ENCODE measurements around the gene CPNE1.

Gene CPNE1

DNA sequence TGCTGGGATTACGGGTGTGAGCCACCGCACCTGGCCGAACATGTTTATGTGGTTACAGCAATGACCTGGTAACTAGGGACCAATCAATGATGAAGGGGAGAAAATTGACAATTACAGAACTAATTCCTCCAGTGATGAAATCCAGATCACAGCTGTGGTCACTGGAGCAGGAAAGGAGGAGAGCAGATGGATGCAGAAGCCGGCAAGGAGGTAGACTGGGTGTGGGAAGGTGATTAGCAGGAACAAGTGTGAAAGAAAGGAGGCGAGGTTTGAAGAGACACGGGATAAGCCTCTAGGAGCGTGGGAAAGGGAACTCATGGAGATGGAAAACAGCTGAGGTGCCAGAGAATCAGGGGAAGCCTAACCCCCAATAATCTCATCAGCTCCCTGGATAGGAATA lies 66.2 kb downstream of the CPNE1 start:
- DNase-seq = no peak

DNA sequence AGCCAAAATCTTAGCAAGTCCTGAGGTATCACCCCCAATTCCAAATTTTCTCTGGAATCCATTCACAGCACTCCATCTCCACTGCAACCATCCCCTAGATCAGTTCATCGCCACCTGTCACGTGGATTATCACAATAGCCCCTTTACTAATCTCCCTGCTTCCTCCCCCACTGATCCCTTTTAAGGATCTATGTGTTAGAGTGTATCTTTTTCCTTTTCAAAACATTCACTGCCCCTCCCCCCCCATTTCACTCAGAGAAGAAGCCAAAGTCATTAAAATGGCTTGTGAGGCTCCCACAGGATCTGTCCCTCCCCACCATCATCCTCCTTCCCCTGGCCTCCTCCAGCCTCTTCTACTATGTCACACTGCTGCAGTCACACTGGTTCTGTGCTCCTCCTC lies 67.5 kb downstream of the CPNE1 start:
- no peak for DNase-seq

DNA sequence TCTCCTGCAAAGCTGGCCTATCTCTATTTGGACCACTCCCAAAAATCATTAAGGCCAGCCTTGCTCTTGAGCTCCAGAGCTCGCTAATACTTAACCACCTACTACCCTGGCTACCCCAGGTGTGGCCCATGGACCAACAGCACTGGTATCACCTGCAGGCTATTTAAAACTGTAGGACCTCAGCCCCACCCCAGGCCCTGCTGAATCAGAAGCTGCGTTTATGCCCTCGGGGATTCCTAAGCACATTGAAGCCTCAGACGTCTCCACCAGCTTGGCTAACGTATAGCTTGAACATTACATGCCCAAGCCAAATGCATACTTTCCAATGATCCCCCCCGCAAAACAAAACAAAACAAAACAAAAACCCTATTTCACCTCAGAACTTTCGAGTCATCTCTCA lies 68.8 kb downstream of the CPNE1 start:
- no peak for DNase-seq

DNA sequence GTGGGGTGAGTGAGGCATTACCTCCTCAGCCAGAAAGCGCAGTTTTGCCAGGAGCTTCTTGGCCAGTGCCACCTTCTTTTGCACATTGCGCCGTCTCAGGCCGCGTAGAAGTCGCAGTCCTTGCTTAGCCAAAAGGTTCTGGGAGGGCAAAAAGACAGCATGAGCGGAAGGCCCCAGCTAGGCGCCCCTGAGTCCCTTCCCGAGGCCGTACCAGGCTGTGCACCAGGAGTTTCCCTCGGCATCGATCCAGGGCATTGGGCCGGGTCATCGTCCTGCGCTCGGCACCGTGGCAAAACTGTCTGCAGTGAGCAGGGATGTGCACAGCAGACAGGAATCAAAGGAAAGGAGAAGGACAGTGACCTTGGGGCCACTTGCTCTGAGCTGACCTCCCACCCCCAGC lies 69.2 kb downstream of the CPNE1 start:
- no peak for DNase-seq

DNA sequence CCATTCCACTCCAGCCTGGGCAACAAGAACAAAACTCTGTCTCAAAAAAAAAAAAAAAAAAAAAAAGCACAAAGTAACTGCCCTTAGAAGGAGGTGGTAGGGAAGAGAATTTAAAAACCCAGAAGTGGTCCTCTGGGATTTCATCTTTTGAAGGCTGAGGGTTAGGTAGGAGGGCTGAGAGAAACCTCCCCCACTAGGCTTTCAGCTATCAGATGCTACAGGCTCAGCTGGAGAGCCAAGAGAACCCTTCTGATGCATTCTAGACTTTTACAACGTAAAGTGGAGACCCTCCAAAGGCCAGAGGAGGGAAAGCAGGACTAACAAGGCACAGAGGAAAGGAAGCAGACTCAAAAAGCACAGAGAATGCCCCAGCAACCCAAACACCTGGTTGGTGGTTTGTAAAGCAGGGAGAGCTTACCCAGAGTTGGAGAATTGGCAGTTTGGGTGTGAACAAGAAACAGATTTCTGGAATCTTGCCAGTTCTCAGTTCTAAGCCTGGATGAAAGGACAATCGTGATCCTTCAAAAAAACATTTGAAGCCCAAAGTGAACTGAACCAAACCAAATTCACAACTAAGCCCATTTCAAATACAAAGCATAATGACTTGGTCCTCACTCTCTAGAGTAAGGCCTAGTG lies 72.2 kb downstream of the CPNE1 start:
- no peak for DNase-seq

DNA sequence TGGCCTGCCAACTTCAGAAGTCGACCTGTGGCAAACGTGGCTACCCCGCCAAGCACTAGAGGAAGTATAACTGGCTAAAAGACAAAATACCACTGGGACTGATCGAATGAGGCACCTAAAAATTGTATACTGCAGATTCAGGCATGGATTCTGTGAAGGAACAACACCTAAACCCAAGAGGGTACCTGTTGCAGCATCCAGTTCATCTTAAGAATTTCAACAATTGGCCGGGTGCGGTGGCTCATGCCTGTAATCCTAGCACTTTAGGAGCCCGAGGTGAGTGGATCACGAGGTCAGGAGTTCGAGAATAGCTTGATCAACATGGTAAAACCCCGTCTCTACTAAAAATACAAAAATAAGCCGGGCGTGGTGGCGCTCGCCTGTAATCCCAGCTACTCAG lies 76.3 kb downstream of the CPNE1 start:
- DNase-seq = no peak

DNA sequence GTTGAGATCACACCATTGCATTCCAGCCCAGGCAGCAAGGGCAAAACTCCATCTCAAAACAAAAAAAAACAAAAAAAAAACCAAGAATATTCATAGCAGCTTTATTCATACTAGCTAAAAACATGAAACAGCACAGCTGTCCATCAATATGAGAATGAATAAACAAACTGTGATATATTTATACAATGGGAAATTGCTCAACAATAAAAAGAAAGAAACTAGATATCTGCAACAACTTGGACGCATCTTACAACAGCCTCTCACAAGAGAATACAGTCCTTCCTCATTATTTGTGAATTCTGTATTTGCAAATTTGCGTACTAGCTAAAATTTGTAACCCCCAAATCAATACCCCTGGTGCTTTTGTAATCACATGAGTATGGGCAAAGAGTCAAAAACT lies 77.3 kb downstream of the CPNE1 start:
- DNase-seq = no peak

DNA sequence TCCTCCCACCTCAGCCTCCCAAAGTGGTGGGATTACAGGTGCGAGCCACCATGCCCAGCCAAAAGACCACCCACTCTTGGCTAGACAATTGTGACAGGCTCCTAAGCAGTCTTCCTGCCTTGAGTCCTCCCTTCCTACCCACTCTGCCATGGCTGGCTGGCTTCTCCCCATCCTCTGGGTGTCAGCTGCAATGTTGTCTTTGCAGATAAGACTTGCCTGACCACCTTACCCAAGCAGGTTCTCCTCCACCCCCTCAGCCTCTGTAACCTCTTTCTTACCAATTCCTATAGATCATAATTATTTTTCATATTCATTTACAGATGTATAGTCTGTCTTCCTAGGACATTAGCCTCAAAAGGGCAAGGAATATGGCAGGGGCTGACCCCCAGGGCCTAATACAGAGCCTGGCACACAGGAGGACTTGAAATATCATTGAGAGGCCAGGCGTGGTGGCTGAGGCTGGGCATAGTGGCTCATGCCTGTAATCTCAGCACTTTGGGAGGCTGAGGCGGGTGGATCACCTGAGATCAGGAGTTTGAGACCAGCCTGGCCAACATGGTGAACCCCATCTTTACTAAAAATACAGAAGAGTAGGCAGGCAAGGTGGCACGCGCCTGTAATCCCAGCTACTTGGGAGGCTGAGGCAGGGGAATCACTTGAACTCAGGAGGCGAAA lies 77.8 kb downstream of the CPNE1 start:
- DNase-seq = no peak

DNA sequence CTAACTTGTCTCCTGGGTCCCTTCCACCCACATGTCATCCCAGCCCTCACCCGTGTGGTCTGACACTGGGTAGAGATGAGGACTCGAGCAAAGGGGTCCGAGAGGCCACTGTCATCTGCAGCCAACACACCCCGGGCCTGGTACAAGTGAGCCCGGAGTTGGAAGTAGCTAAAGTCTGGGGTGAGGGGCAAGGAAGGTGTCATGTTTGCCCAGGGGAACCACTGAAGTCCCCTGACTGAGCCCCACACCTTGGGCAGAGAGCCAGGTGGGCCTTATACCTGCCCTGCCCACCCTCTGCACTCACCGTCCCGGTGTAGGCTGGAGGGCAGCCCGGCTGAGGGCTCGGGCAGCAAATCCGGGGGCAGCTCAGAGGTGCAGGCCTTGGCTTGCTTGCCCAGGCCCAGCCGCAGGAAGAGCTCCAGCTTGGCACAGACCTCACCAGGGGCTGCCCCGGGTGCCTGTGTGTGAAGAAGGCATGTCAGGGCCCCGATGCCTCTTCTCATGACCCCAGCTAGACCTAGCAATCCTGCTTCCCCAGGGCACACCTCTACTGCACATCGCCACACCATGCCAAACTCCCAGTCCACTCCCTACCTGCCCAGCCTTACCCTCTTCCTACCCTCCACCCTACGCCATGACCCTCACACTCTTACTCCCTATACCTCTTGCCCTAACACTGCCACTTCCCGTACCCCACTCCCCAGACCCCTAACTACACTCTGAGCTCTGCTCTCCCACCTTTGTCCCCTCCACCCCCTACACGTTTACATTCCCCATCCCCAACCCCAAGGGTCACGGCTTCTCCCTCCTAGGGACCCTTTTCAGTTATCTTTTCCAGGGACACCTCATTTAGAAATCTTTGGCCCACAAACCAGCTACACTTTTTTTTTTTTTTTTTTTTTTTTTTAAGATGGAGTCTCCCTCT lies 80.8 kb downstream of the CPNE1 start:
- DNase-seq = no peak

DNA sequence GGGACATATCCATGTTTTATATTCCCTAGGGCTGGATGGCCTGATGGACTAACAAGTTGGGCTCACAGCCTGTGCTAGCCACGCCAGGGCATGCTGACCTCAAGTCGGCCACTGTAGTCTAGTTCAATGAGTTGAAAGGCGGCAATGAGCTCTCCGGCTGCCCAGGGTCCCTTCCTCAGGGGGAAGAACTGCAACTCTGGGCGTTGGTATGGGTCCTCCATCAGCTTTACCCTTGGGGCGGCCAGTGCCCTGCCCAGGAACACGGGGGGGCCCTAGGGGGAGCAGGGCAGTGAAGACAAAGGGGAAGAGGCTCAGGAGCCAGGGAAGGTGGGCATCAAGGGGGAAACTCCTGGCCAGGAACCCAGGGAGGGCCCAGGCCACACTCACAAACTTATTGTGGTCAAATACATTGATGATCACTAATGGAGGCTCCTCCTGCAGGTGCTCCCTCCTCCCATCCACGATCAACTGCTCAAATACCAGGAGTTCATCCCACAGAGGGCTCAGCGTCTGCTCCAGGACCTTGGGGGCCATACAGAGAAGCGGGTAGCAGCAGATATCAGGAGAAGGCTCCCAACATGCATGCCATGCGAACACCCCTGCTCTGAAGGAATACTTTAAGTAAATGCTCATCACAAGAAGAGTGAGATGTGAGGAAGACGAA lies 81.8 kb downstream of the CPNE1 start:
- DNase-seq = no peak

DNA sequence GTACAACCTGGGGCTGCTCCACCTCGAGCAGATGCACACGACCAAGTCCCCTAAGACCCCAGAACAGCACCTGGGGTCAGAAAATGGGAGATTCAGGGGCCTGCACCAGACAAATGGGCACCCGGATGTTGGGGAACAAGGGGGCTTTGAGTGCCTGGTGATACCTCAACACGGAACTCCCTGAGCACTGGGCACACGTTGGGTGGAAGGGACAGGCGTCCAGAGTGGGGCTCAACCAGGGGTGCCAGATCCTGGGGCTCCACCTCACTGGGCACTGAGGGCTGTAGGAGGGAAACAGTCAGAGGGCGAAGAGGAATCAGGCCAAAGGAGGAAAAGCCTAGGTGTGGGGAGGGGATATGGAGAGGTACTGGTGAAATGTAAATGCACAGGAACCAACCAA lies 82.6 kb downstream of the CPNE1 start:
- DNase-seq = no peak

DNA sequence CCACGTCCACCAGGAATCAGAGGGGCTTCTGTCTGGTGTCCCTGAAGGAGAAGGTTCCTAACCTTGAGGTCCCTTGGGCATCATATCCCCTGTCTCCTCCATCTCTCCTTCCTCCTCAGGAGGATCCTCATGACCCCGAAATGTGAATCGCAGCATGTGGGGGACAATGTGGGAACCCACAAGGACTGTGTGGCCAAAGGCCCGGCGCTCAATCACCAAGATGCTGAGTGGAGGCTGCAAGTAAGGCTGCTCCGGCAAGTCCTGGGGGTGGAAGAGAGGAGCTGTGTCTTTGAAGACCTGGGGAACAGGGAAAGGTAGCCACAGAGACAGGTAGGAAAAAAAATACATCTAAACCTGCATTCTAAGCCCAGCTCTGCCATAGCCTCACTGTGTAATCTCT lies 85.5 kb downstream of the CPNE1 start:
- DNase-seq = no peak

DNA sequence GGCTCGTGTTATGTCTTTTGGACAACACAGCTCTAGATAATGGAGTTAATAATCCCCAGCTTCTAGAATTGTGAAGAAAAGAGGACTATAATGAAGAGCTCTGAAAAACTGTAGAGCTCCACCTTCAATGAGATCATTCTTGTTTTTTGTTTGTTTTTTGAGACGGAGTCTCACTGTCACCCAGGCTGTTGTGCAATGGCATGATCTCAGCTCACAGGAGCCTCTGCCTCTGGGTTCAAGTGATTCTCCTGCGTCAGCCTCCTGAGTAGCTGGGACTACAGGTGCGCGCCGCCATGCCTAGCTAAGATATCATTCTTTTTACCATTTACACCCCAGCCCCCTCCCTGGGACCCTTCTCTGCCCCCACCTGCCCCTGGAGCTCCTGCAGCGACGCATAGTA lies 86.2 kb downstream of the CPNE1 start:
- no peak for DNase-seq

DNA sequence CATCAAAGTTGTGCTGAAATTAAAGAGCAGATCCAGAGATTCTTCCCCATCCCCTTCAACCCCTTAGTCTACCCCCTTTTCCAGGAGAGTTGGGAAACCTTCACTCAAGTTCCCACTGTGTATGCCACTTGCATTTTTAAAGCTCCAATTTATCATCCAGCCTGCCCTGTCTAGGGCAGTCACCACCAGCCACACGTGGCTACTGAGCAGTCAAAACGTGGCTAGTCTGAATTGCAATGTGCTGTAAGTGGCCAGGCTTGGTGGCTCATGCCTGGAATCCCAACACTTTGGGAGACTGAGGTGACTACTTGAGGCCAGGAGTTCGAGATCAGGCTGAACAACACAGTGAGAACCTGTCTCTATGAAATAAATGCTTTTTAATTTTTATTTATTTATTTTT lies 87.9 kb downstream of the CPNE1 start:
- no peak for DNase-seq
